T1000 (cell line): Measurements from ENCODE around the gene BET1L.
"Not testable (repeated sequence)": the region's sequence is repeated elsewhere in the genome, so short reads cannot be mapped to it uniquely, and the experiment has no call there.

ENCODE experiments used
- DNase-seq: peaks from one replicate; lab custom pipeline; 2025; ENCODE audit warnings: mixed read lengths; lab: John Stamatoyannopoulos, UW

BET1L gene

DNA sequence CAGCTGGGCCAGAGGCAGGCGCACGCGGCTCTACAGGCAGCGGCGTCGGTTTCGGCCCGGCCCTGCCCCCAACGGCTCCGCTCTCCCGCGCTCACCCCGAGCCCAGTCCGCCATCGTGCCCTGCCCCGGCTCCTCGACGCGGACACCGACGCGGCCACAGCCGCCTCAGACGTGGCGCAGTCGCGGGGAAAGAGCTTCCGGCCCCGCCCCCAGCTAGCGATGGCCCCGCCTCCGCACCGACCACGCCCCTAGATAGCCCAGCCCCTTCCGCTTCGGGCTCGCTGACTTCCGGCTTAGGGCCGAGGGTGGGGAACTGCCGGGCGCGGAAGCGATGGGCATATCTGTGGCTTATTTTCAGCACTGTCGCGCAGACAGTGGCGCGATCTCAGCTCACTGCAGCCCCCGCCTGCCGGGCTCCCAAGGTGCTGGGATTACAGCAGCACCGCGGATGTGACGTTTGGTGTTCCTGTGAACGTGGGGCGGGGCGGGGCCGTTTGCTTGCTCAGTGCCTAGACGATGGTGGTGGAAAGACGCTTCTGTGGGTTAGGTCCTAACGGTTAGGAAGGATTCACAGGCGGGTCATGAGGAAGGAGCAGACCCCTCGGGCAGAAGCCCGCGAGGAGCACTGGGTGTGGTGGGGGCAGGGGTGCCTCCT, at the start of gene BET1L, which contains the start of gene RIC8A:
TSS of gene BET1L (minus strand) at position 192 of the 655 bp plus-strand sequence. CDS start at position 114, 78 bp downstream.
TSS of gene RIC8A (plus strand) at position 501 of the 655 bp plus-strand sequence. CDS start 1,147 bp downstream, outside the sequence.
- DNase-seq: peak; percentile 86

- DNase-seq: no peak
Observed at GRCh38 chr11:255816-256215, 48.6 kb upstream of the BET1L start.

DNA sequence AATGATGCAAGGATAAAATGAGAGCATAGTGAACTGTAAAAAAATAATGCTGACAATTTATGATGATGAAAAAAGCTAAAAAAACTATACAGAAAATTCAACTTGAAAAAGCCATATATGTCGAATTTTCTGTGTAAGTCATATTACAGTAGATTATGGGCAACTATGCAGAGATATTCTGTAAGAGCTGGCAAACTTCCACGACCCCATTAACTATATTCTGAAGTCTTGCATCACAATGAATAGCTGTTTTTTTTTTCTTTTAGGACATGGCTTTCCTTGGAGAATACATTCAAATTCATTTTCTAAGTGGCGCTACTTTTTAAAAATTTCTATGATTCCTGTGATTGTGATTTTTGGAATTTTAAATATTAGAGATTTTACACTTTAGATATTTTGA, 48.0 kb upstream of the BET1L start:
- DNase-seq: no peak

DNA sequence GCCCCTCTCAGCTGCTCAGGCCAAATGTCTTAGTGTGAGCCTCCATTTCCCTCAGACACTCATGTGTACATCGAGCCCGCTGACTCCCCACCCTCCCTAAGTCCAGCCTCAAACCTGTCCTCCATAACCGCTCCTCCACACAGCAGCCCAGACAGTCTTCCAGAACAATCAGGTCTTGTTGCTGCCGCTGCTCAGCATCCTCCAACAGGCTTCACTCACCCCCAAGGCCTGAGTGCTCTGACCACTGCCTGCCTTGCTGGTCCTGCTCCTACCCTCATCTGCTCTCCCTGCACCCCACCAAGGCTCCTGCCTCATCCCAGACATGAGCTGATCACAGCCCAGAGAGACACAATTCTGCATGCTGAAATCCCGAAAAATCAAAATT, 46.7 kb upstream of the BET1L start:
- DNase-seq: no peak

DNA sequence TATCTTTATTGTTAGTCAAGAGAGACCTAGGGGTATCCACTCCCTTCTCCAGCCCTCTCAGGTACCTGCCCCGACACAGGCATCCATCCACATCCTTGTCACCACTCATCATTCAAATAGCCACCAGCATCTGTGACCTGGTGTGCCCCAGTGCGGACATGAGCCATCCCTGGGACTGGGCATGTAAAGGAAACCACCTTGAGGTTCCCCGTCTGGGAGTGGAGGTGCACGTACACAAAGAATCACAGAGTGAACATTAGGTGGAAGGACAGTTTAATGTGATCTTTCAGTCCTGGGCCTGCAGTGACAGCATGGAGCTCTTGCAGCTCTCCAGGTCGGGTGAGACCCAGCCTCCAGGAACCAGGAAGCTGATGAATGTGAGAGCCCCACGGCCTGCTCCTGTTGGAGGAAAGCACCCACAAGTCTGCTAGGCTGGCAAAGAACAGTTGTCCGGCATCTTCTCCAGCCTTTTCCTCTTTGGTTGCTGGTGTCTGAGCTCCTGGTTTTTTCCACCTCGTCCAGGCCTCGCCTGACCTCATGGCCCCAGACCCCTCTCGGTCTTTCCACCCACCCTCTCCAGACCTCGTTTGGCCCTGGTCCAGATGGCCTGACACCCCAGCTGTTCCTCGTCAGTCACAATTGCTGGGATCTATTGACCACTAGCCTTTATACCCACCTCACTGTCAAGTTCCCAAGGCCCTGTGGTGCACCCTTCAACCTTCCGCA, 46.1 kb upstream of the BET1L start:
- no peak for DNase-seq

- DNase-seq: no peak
Observed at GRCh38 chr11:252666-253065, 45.5 kb upstream of the BET1L start.

DNA sequence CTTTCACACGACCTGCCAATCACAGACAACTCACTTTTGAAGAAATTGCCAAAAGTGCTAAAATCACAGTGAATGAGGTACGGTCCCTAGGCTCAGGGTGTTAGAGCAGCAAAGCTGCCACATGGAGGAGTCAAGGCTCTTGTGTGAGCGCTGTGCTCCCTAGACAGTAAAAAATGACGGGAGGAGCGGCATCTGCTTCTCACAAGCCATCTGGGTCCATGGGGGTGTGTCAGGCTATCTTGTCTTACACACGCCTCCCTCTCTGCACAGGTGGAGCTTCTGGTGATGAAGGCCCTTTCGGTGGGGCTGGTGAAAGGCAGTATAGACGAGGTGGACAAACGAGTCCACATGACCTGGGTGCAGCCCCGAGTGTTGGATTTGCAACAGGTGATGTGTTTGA, 44.4 kb upstream of the BET1L start:
- no peak for DNase-seq

- no peak for DNase-seq
Observed at GRCh38 chr11:250740-251299, 43.6 kb upstream of the BET1L start.

GRCh38 chr11:250274-250673, 43.1 kb upstream of the BET1L start:
- DNase-seq: no peak

DNA sequence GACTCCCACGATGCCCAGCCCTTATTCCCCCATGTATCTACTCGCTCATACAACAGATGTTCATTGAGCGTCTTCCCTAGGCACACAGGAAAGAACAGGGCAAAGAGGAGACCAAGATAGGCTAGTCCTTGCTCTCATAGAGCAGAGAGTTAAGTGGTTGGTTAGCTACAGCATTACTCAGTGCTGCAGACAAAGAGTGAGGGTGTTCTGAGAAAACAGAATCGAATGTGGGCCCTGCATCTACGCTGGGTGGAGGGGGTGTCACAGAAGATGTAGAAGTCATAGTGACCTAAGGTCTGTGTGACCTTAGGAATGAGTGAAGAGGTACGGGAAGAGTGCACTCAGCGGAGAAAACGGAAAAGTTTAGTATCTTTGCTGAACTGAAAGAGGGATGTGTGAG, 41.9 kb upstream of the BET1L start:
- DNase-seq: no peak

- no peak for DNase-seq
Observed at GRCh38 chr11:244376-244775, 37.2 kb upstream of the BET1L start.

DNA sequence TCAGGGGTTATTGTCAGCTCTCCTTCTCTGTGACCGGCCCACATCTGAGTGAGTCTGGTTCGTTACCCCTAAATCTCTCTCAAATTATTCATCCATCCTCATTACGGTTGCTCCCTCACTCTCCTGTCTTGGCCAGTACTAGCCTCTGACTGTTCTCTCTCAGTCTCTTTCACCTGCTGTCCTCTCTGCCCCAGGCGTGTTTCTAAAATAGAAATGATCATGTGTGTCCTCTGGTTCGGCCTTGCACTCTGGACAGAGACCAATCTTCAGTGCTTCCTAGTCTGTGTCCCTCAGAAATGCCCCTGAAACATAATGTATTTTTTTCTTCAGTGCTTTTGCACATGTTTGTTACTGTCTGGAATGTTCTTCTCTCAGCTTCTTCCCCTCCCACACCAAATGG, 34.4 kb upstream of the BET1L start:
- DNase-seq: no peak

GRCh38 chr11:240315-240714, 33.1 kb upstream of the BET1L start:
- DNase-seq: no peak

GRCh38 chr11:238346-238745, 31.1 kb upstream of the BET1L start:
- not testable (repeated sequence) for DNase-seq

- peak; percentile 54 for DNase-seq
Observed at GRCh38 chr11:236774-237767, 29.9 kb upstream of the BET1L start, which contains the start of gene PSMD13. TSS of gene PSMD13 (plus strand) at chr11:236976. CDS start at chr11:237050, 74 bp downstream.

- peak; percentile 53 for DNase-seq
Observed at GRCh38 chr11:235997-236773, 29.0 kb upstream of the BET1L start, which contains the start of gene SIRT3. TSS of gene SIRT3 (minus strand) at chr11:236342. CDS start at chr11:236328, 14 bp downstream.

DNA sequence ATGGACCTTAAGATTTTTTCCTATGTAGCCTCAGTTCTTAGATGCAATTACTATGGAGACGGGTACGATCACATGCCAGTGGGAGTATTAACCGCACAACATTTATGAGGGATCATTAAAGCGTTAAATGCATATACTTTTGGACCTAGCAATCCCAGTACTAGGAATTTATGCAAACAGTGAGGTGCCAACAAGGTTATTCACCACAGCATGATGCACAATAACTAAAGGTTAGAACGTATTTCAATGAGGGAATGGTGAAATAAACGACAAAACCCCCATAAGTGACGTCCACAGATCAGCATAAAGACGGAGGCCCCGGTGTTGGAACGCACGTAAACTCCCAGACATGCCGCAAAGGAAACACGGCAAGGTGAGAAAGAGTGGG, 28.4 kb upstream of the BET1L start:
- DNase-seq: no peak

DNA sequence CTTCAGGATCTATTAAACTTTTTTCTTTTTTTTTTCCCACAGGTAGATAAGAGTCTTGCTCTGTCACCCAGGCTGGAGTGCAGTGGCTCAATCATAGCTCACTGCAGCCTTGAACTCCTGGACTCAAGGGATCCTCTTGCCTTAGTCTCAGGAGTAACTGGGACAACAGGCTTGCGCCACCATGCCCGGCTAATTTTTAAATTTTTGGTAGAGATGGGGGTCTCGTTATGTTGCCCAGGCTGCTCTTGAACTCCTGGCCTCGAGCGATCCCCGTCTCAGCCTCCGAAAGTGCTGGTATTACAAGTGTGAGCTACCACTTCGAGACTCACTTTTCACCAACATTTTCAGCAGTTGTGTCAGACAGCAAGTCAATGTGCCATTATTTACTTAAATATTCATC, 28.0 kb upstream of the BET1L start:
- DNase-seq: no peak

DNA sequence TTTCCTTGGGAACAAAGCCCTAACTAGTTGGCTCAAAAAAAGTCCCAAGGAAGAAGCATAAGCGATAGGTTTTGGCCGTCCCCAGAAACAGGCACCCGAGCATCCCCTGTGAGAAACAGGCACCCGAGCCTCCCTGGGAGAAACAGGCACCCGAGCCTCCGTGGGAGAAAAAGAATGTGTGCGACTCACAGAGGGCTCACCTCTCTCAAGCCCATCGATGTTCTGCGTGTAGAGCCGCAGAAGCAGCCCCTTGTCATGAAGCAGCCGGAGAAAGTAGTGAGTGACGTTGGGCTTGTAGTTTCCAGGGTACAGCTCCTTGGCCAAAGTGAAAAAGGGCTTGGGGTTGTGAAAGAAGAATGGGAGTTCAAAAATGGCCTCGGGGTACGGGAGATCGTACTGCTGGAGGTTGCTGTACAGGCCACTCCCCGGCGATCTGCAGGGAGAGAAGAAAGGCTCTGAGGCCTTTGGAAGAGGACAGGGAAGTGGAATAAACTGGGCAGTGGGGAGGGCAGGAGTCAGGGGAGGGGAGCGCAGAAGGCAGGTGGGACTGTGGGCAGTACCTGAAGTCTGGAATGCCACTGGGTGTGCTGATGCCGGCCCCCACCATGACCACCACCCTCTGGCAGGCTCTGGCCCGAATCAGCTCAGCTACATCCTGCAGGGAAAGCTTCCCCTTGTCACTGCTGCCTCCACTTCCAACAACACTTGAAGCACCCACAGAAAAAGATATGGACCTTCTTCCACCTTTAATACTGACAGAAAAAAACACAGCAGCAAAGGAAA, 25.8 kb upstream of the BET1L start:
- DNase-seq: no peak

- no peak for DNase-seq
Observed at GRCh38 chr11:230431-230830, 23.2 kb upstream of the BET1L start.
